ENCODE measurements around the gene MYLK.

Gene MYLK

DNA sequence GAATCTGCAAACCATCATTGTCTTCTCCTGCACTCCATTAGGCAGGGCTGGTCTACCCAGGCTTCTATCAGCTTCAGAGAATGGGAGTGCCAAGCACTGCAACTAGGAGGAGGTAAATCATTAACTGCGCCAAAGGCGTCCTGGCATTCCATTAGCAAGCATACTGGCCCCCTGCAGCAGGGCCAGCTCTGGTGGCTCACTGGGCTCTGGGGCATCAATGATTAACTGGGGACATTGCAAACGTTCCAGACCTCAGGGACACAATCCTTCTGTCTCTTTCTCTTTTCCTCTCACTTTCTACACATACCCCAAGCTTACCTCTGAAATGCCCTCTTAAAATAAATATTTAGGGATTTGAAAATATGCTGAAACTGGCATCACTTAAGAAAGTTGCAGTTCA is 129.0 kb downstream of the MYLK start:
- FAIRE-seq (no peak), DNase-seq (ENCODE audit: insufficient read length, low spot score) (no peak)
- TF ChIP-seq, protein P1, sequence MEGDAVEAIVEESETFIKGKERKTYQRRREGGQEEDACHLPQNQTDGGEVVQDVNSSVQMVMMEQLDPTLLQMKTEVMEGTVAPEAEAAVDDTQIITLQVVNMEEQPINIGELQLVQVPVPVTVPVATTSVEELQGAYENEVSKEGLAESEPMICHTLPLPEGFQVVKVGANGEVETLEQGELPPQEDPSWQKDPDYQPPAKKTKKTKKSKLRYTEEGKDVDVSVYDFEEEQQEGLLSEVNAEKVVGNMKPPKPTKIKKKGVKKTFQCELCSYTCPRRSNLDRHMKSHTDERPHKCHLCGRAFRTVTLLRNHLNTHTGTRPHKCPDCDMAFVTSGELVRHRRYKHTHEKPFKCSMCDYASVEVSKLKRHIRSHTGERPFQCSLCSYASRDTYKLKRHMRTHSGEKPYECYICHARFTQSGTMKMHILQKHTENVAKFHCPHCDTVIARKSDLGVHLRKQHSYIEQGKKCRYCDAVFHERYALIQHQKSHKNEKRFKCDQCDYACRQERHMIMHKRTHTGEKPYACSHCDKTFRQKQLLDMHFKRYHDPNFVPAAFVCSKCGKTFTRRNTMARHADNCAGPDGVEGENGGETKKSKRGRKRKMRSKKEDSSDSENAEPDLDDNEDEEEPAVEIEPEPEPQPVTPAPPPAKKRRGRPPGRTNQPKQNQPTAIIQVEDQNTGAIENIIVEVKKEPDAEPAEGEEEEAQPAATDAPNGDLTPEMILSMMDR (IDR thresholded peaks at IDR 0.05; ENCODE audit: insufficient read depth, missing control alignments), result no peak

DNA sequence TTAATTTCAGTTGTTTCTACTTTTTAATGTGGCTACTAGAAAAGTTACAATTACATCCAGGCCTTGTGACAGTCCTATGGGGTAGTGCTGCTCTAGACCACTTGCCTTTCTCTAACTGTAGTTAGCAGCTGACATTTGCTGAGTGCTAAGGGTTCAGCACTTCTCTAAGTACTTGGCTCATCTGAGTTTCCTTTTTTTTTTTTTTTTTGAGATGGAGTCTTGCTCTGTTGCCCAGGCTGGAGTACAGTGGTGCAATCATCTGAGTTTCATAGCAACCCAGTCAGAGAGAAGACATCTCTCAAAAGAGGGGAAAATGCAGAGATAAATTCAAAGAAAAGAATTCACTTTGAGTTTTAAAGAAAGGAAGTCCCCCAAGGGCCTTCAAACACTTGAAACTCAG is 130.8 kb downstream of the MYLK start:
- TF ChIP-seq, protein P1 (IDR thresholded peaks at IDR 0.05; ENCODE audit: insufficient read depth, missing control alignments), result no peak
- DNase-seq (ENCODE audit: insufficient read length, low spot score), result no peak
- FAIRE-seq, result no peak

DNA sequence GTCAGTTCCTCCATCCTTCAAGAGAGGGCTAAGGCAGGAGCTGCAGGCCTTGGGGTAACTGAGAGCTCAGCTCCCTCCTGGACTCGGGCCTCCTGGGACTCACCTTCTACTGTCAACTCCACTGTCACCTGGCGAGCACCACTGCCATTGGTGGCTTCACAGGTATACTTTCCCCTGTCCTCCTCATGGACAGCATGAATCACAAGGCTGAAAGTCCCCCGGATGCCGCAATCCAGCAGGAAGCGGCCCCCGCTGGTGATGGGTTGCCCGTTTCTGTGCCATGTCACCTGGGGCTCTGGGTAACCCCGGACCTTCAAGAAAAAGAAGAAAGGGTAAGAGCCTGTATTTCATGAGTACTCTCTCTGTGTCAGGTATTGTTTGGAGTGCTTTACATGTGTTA is 131.9 kb downstream of the MYLK start:
- TF ChIP-seq, protein P1 (IDR thresholded peaks at IDR 0.05; ENCODE audit: insufficient read depth, missing control alignments), result no peak
- DNase-seq (ENCODE audit: insufficient read length, low spot score) (no peak), FAIRE-seq (no peak)

DNA sequence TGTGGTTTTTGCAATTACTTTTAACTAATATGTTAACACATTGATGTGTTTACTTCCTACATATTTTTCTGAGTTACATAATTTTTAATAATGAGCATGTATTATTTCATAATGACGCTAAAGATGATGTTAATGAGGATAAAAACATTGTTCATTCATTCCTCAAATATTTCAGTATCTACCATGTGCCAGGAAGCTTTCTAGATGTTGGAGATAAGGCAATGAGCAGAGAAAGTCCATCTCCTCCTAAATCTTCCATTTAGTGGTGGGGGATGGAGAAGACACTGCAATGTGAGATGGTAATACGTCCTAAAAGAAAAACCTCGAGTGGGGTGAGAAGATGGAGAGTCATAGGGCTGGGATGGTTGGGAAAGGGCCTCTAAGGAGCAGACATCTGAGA is 132.7 kb downstream of the MYLK start:
- no peak for FAIRE-seq
- TF ChIP-seq, protein P1 (IDR thresholded peaks at IDR 0.05; ENCODE audit: insufficient read depth, missing control alignments), result no peak
- no peak for DNase-seq (ENCODE audit: insufficient read length, low spot score)

DNA sequence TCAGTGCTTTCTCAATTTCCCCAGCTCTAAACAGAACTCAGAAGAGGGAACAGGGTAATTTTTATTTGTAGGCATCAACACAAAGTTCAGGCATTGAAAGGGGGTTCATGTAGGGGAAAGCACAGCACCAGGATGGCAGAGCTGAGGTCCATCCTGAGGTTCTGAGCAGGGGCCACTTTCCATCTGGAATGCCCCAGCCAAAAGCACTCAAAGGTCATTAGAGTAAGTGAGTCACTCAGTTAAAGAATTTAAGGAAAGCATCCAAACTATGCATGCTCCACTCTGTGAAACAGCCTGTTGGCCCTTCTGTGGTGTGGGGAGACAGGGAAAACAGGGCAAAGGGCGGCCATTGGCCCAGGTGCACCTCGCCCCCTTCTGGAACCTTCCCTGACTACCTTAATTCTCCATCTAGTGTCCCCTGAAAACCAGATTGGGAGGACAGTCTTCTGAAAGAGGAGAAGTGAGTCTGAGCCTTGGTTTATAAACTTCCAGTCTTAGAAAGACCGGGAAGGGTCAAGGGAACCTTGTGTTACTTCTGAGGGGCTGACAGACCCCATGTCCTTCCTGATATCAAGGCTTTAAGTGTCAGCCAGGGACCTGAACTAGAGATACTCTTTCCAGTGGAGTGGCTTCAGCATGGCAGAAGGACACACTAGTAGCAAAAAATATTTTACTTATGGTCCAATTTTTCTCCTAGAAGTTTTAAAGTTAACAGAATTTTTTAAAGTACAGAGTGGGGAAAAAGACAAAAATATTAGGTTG is 133.3 kb downstream of the MYLK start:
- TF ChIP-seq, protein P1 (IDR thresholded peaks at IDR 0.05; ENCODE audit: insufficient read depth, missing control alignments), result no peak
- FAIRE-seq (no peak), DNase-seq (ENCODE audit: insufficient read length, low spot score) (no peak)

DNA sequence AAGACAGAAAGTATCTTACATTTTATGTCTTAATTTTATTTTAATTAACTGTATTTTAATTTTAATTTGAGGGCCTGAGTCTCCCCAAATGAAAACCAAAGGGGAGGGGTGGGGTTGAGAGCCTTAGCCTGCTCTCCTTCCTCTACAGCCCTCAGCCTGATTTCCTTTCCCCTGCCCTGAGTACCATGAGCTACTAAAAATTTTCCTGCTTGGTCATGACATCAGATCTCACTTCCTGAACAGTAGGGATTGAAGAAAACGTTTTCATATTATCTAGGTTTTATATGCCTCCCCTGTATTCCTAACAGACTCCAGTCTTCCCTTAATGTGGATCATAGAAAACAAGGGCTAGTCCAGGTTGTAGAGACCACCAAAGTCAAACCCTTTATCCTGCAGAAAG is 133.9 kb downstream of the MYLK start:
- FAIRE-seq, result no peak

DNA sequence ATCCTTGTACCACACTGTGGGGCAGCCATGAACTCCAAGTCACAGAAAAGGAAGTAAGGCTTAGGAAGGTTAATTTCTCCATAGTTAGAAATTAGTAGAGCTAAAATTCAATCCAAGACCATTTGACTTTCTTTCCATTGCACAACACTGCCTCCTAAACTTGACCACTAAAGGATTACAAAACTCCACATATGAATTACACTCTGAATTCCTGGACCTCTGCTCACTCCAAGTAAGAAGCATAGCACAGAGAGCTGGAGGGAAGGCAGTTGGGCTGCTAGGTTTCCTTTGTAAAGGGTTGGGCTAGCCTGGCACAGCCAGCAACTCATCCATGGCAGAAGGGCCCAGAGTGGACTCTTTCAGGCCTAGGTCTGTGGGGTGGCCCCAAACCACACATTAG is 134.4 kb downstream of the MYLK start:
- TF ChIP-seq, protein P1 (IDR thresholded peaks at IDR 0.05; ENCODE audit: insufficient read depth, missing control alignments), result no peak
- no peak for FAIRE-seq
- no peak for DNase-seq (ENCODE audit: insufficient read length, low spot score)

More for the DNA sequence above, 133.9 kb downstream of the MYLK start:
- TF ChIP-seq, protein P1 (IDR thresholded peaks at IDR 0.05; ENCODE audit: insufficient read depth, missing control alignments), result no peak
- DNase-seq (ENCODE audit: insufficient read length, low spot score), result no peak

All from D721Med (cell line).